WTC11 (cell line): ENCODE results near the gene CKAP2L.

ENCODE experiments used
- CTCF ChIP-seq: fragments of 200-600 bp; IDR thresholded peaks from 2 replicates; pipeline ENCODE4 v1.8.0; 2022; ENCODE audit warnings: antibody characterized with exemption
- E2F4 ChIP-seq: sonication (generic); formaldehyde crosslinking; IDR thresholded peaks from 2 replicates; pipeline ENCODE4 v1.8.1; 2022; ENCODE audit warnings: low read depth, mild to moderate bottlenecking, moderate library complexity, missing genetic modification reagents, borderline replicate concordance
- IRF1 ChIP-seq: sonication (generic); formaldehyde crosslinking; IDR thresholded peaks from 2 replicates; pipeline ENCODE4 v1.8.0; 2023; ENCODE audit warnings: missing genetic modification reagents
- IRF2 ChIP-seq: sonication (generic); formaldehyde crosslinking; IDR thresholded peaks from 2 replicates; pipeline ENCODE4 v1.8.0; 2022; ENCODE audit warnings: low read depth, missing genetic modification reagents, borderline replicate concordance
- NR3C1 ChIP-seq: sonication (generic); formaldehyde crosslinking; conservative IDR thresholded peaks from 2 replicates; pipeline ENCODE4 v1.8.1; 2023; ENCODE audit warnings: low read depth, mild to moderate bottlenecking, missing genetic modification reagents
- OVOL2 ChIP-seq: fragments of 250-450 bp; sonication (Bioruptor Pico); IDR thresholded peaks from 2 replicates; pipeline ENCODE4 v1.9.0; 2021; ENCODE audit warnings: mild to moderate bottlenecking, borderline replicate concordance
- ZNF281 ChIP-seq: sonication (generic); formaldehyde crosslinking; IDR thresholded peaks from 2 replicates; pipeline ENCODE4 v1.8.0; 2023; ENCODE audit warnings: mild to moderate bottlenecking, missing genetic modification reagents
- TF ChIP-seq, protein P1 (sequence below): sonication (generic); formaldehyde crosslinking; IDR thresholded peaks from 2 replicates; pipeline ENCODE4 v1.8.1; 2023; ENCODE audit warnings: mild to moderate bottlenecking, missing genetic modification reagents, moderate library complexity

- TF ChIP-seq CTCF: no peak
- TF ChIP-seq, protein P1, sequence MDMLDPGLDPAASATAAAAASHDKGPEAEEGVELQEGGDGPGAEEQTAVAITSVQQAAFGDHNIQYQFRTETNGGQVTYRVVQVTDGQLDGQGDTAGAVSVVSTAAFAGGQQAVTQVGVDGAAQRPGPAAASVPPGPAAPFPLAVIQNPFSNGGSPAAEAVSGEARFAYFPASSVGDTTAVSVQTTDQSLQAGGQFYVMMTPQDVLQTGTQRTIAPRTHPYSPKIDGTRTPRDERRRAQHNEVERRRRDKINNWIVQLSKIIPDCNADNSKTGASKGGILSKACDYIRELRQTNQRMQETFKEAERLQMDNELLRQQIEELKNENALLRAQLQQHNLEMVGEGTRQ: no peak
- TF ChIP-seq IRF1 (CRISPR knock-in tag): no peak
- TF ChIP-seq NR3C1 (CRISPR knock-in tag): no peak
- TF ChIP-seq OVOL2 (CRISPR knock-in tag): no peak
- TF ChIP-seq ZNF281 (CRISPR knock-in tag): no peak
- no peak for TF ChIP-seq IRF2 (CRISPR knock-in tag)
- no peak for TF ChIP-seq E2F4 (CRISPR knock-in tag)
These were observed 55.4 kb downstream of the CKAP2L start for GRCh38 chr2:112708968-112709367.
